Glutamatergic neuron (in vitro differentiated cells): ENCODE results near the gene UNK. TPM values are rescaled to one million over a fixed set of nuclear protein-coding genes. Genes with fewer than 3 reads are reported as not detected.

Experiments used
- DNase-seq: peaks from one replicate; pipeline ENCODE4 v3.0.0; 2022
- H3K27ac Mint-ChIP-seq: one replicate; pipeline ENCODE4 v1.8.0; 2020; ENCODE audit warnings: mild to moderate bottlenecking, mixed read lengths, inconsistent platforms; ENCODE audit not compliant: unreplicated experiment
- H3K27me3 Mint-ChIP-seq: one replicate; pipeline ENCODE4 v1.8.0; 2020; ENCODE audit warnings: mild to moderate bottlenecking, moderate library complexity, mixed read lengths, inconsistent platforms; ENCODE audit not compliant: unreplicated experiment
- H3K36me3 Mint-ChIP-seq: one replicate; pipeline ENCODE4 v1.8.0; 2020; ENCODE audit warnings: mild to moderate bottlenecking, mixed read lengths, inconsistent platforms; ENCODE audit not compliant: unreplicated experiment
- H3K4me1 Mint-ChIP-seq: one replicate; pipeline ENCODE4 v1.8.0; 2020; ENCODE audit warnings: mild to moderate bottlenecking, low read depth, mixed read lengths, inconsistent platforms; ENCODE audit not compliant: unreplicated experiment
- H3K4me3 Mint-ChIP-seq: one replicate; pipeline ENCODE4 v1.8.0; 2020; ENCODE audit warnings: mild to moderate bottlenecking, mixed read lengths, inconsistent platforms; ENCODE audit not compliant: unreplicated experiment
- H3K9me3 Mint-ChIP-seq: one replicate; pipeline ENCODE4 v1.8.0; 2020; ENCODE audit warnings: mild to moderate bottlenecking, moderate library complexity, mixed read lengths, inconsistent platforms; ENCODE audit not compliant: unreplicated experiment
- CTCF ChIP-seq: fragments of 200-600 bp; sonication (generic); IDR thresholded peaks from one replicate; pipeline ENCODE4 v1.5.0; 2021; ENCODE audit not compliant: partially characterized antibody, unreplicated experiment
- total RNA-seq: library from RNA; stranded (reverse); fragmentation: NEBNext Ultra II Directional; extraction: Animal tissue kit (Norgen Biotek cat#: 25700); gene quantifications from one replicate; pipeline ENCODE4 v1.2.1, GENCODE V29; 2021; ENCODE audit not compliant: unreplicated experiment

UNK gene
- total RNA-seq, 1 donor from 2014 or later = 65.5 TPM

GRCh38 chr17:75811174-75811573 lies 26.6 kb downstream of the UNK start:
- DNase-seq = no peak
- no peak overlapping the region for H3K4me3 Mint-ChIP-seq
- H3K36me3 Mint-ChIP-seq = no peaks in the 10 kb centered on the region
- H3K27me3 Mint-ChIP-seq = peaks cover 2% of the 10 kb centered on the region
- H3K4me1 Mint-ChIP-seq = peaks cover 24% of the 10 kb centered on the region
- H3K27ac Mint-ChIP-seq = no peak overlapping the region
- H3K9me3 Mint-ChIP-seq = no peaks in the 10 kb centered on the region
- no peak for TF ChIP-seq CTCF

- H3K9me3 Mint-ChIP-seq = no peaks in the 10 kb centered on the region
- H3K4me1 Mint-ChIP-seq = peaks cover 31% of the 10 kb centered on the region
- H3K4me3 Mint-ChIP-seq = peak overlapping the region; percentile 30
- no peaks in the 10 kb centered on the region for H3K36me3 Mint-ChIP-seq
- H3K27ac Mint-ChIP-seq = peak overlapping the region; percentile 59
- no peak for TF ChIP-seq CTCF
- DNase-seq = no peak
- H3K27me3 Mint-ChIP-seq = peaks cover 6% of the 10 kb centered on the region
These were observed 27.7 kb downstream of the UNK start for GRCh38 chr17:75812096-75813013.

GRCh38 chr17:75813081-75814020 lies 28.7 kb downstream of the UNK start:
- peaks cover 25% of the 10 kb centered on the region for H3K4me1 Mint-ChIP-seq
- H3K4me3 Mint-ChIP-seq = peak overlapping the region; percentile 30
- H3K27ac Mint-ChIP-seq = peak overlapping the region; percentile 59
- DNase-seq = no peak
- peaks cover 6% of the 10 kb centered on the region for H3K27me3 Mint-ChIP-seq
- H3K36me3 Mint-ChIP-seq = no peaks in the 10 kb centered on the region
- no peaks in the 10 kb centered on the region for H3K9me3 Mint-ChIP-seq
- TF ChIP-seq CTCF = no peak

- no peak for DNase-seq
- H3K27me3 Mint-ChIP-seq = peaks cover 6% of the 10 kb centered on the region
- H3K36me3 Mint-ChIP-seq = no peaks in the 10 kb centered on the region
- H3K4me1 Mint-ChIP-seq = peaks cover 20% of the 10 kb centered on the region
- no peak overlapping the region for H3K4me3 Mint-ChIP-seq
- H3K27ac Mint-ChIP-seq = peak overlapping the region; percentile 17
- peaks cover 2% of the 10 kb centered on the region for H3K9me3 Mint-ChIP-seq
- TF ChIP-seq CTCF = no peak
These were observed 29.4 kb downstream of the UNK start for GRCh38 chr17:75814021-75814395.
